Muscle layer of duodenum (tissue), 2 donors: Measurements from ENCODE around the gene RFX7.

Experiments
- H3K27ac ChIP-seq: one replicate; pipeline ENCODE4 v1.7.0; 2013; ENCODE audit warnings: mild to moderate bottlenecking, low read length
- H3K27me3 ChIP-seq: one replicate; pipeline ENCODE4 v1.7.0; 2013; ENCODE audit warnings: low read depth, mild to moderate bottlenecking, control low read depth, low read length
- H3K36me3 ChIP-seq, 2 donors: one replicate each; pipeline ENCODE4 v1.7.0; 2013; ENCODE audit warnings: low read length in 2 of 2, control low read depth in 1 of 2, mild to moderate bottlenecking in 1 of 2; ENCODE audit not compliant: insufficient read depth in 2 of 2, control insufficient read depth in 1 of 2
- H3K4me1 ChIP-seq, 2 donors: one replicate each; pipeline ENCODE4 v1.7.0; 2013; ENCODE audit warnings: low read length in 2 of 2, mild to moderate bottlenecking in 2 of 2, control low read depth in 1 of 2, moderate library complexity in 1 of 2; ENCODE audit not compliant: insufficient read depth in 2 of 2, control insufficient read depth in 1 of 2
- H3K4me3 ChIP-seq, 2 donors: one replicate each; pipeline ENCODE4 v1.7.0; 2013; ENCODE audit warnings: low read length in 2 of 2, low read depth in 1 of 2, mild to moderate bottlenecking in 1 of 2
- H3K9me3 ChIP-seq, 2 donors: one replicate each; pipeline ENCODE4 v1.7.0; 2013; ENCODE audit warnings: low read length in 2 of 2, control low read depth in 1 of 2, mild to moderate bottlenecking in 1 of 2; ENCODE audit not compliant: control insufficient read depth in 1 of 2
- donor health status: healthy.

The RFX7 gene

DNA sequence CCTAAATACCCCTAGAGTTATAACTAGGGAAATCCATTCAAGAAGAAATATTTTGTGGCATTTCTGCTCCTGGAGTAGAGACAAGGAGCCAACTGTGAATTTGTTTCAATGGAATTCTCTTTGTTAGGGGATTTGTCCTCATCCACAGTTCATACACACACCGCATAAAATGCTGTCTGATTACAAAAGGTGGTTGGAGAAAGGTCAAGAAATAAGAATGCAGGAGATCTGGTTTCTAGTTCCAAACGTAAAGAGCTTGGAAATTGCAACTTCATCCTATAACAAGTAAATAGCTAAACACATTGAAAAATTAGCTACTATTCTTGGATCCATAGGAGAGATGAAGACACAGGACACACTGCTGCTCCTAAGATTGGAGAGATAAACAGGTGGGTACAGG, 184.0 kb downstream of the RFX7 start:
- Histone ChIP-seq H3K36me3 (no peaks in the 10 kb centered on the region), H3K27ac (no peak overlapping the region), H3K27me3 (no peaks in the 10 kb centered on the region), H3K4me3 (no peak overlapping the region), H3K4me1 (no peaks in the 10 kb centered on the region), H3K9me3 (no peaks in the 10 kb centered on the region)

- no peaks in the 10 kb centered on the region for H3K4me1 ChIP-seq
- no peaks in the 10 kb centered on the region for H3K36me3 ChIP-seq
- H3K27ac ChIP-seq, result no peak overlapping the region
- no peaks in the 10 kb centered on the region for H3K9me3 ChIP-seq
- H3K4me3 ChIP-seq, result no peak overlapping the region
- no peaks in the 10 kb centered on the region for H3K27me3 ChIP-seq
These were observed 184.7 kb downstream of the RFX7 start for GRCh38 chr15:56058986-56059385.

DNA sequence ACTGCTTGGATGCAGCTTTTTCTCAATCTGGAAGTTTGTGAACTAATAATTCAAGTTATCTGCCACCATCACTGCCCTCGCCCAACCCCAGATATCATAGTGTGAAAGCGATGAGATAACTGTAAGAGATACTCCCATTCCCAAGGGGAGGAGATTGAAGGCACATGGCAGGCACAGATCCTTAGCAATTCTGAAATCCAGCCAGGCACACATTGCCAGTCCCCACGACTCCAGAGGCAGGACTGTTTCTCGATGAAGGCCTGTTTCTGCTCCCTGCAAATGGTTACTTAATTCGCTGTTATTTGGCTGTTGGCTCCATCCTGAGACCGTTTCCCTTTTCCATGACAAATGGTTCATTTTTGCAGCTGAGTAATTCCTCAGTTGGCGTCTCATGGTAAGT, 187.1 kb downstream of the RFX7 start:
- Histone ChIP-seq H3K9me3 (no peaks in the 10 kb centered on the region), H3K27ac (no peak overlapping the region), H3K27me3 (no peaks in the 10 kb centered on the region), H3K36me3 (no peaks in the 10 kb centered on the region), H3K4me1 (no peaks in the 10 kb centered on the region), H3K4me3 (no peak overlapping the region)

GRCh38 chr15:56053046-56053400, 190.7 kb downstream of the RFX7 start:
- no peak overlapping the region for H3K4me3 ChIP-seq
- no peaks in the 10 kb centered on the region for H3K4me1 ChIP-seq
- H3K27me3 ChIP-seq, result no peaks in the 10 kb centered on the region
- no peaks in the 10 kb centered on the region for H3K36me3 ChIP-seq
- H3K27ac ChIP-seq, result no peak overlapping the region
- no peaks in the 10 kb centered on the region for H3K9me3 ChIP-seq

DNA sequence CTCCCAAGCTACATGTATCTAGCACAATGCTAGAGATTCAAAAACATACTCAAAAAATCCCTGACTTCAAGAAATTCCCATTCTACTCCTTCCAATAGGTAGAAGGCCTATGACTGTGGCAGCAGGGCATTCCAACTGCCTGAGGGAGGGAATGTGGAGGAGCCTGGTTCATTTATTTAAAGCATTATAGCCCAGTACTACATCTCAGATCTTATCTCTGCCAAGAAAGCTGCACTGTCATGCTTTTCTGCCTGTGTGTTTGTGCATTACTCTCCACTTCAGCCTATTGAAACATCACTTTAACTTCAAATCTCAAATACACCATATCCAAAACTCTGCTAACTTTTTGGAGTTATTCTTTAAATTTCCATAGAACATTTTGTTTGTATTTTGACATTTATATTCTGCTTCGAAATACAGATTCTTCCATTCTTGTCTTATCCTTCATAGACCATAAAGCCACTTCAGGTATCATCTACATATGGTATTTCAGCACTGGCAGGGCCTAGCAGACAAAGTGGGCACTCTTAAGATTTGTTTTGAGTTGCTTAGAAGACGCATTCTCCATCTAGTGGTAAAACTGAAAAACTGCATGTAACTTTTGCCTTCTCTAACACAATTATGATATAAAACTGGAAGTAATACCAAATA, 191.2 kb downstream of the RFX7 start:
- H3K9me3 ChIP-seq, result no peaks in the 10 kb centered on the region
- H3K4me3 ChIP-seq, result no peak overlapping the region
- no peak overlapping the region for H3K27ac ChIP-seq
- no peaks in the 10 kb centered on the region for H3K36me3 ChIP-seq
- no peaks in the 10 kb centered on the region for H3K27me3 ChIP-seq
- no peaks in the 10 kb centered on the region for H3K4me1 ChIP-seq

GRCh38 chr15:56051676-56052075, 192.0 kb downstream of the RFX7 start:
- Histone ChIP-seq H3K36me3 (no peaks in the 10 kb centered on the region), H3K27me3 (no peaks in the 10 kb centered on the region), H3K9me3 (no peaks in the 10 kb centered on the region), H3K27ac (no peak overlapping the region), H3K4me1 (no peaks in the 10 kb centered on the region), H3K4me3 (no peak overlapping the region)

DNA sequence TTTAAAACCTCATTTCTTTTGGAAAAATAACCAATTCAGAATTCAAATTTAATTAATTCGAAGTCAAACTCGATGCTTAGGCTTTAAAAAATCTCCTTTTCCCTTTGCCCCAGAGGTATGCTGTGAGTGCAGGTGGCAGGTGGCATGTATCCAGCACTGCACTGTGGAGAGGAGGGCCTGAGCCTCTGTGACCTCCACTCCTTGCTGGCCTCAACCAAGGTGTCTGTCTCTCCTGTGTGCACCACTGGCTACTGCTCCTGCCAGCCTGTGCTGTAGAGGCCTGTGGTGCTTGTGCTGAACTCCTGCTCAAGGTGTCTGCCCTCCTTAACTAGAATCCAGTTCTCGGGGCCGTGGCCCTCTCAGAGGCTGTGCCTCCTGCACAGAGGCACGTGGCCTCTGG, 194.1 kb downstream of the RFX7 start:
- Histone ChIP-seq H3K4me1 (no peaks in the 10 kb centered on the region), H3K27me3 (no peaks in the 10 kb centered on the region), H3K4me3 (no peak overlapping the region), H3K9me3 (no peaks in the 10 kb centered on the region), H3K27ac (no peak overlapping the region), H3K36me3 (no peaks in the 10 kb centered on the region)

- H3K4me1 ChIP-seq, result no peaks in the 10 kb centered on the region
- H3K4me3 ChIP-seq, result no peak overlapping the region
- no peaks in the 10 kb centered on the region for H3K9me3 ChIP-seq
- no peak overlapping the region for H3K27ac ChIP-seq
- no peaks in the 10 kb centered on the region for H3K36me3 ChIP-seq
- H3K27me3 ChIP-seq, result no peaks in the 10 kb centered on the region
These were observed 196.3 kb downstream of the RFX7 start for GRCh38 chr15:56047354-56047753.

DNA sequence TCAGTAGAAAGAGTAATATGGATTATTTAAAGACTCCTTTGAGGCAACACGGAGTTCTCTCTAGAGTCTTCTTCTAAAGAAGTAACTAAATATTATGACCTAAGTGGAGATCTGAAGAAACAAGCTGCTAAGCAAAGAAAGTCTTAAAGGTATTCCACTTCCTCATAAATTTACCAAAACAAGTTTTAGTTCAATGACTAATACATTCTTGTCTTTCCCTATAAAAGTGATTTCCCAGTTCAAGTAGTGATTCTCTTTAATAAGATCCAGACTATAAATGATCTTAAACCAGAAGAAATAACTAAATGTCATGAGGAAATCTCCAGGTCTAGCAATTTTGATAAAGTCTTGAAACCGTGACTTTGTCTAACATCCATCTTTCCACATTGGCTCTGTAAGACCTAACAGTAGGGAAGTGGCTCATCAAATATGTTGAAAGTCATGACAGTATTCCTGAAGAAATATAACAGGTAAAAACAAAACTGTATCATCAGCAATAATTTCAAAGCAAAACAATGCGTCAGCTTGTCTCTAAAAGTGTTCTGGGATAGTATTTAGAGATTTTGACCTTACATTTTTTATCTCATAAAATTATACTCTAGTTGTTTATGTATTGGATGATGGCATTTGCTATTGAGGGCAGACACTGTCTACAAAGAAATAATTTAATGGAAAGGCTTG, 198.5 kb downstream of the RFX7 start:
- Histone ChIP-seq H3K4me1 (no peaks in the 10 kb centered on the region), H3K27ac (no peak overlapping the region), H3K4me3 (no peak overlapping the region), H3K27me3 (no peaks in the 10 kb centered on the region), H3K36me3 (no peaks in the 10 kb centered on the region), H3K9me3 (no peaks in the 10 kb centered on the region)

DNA sequence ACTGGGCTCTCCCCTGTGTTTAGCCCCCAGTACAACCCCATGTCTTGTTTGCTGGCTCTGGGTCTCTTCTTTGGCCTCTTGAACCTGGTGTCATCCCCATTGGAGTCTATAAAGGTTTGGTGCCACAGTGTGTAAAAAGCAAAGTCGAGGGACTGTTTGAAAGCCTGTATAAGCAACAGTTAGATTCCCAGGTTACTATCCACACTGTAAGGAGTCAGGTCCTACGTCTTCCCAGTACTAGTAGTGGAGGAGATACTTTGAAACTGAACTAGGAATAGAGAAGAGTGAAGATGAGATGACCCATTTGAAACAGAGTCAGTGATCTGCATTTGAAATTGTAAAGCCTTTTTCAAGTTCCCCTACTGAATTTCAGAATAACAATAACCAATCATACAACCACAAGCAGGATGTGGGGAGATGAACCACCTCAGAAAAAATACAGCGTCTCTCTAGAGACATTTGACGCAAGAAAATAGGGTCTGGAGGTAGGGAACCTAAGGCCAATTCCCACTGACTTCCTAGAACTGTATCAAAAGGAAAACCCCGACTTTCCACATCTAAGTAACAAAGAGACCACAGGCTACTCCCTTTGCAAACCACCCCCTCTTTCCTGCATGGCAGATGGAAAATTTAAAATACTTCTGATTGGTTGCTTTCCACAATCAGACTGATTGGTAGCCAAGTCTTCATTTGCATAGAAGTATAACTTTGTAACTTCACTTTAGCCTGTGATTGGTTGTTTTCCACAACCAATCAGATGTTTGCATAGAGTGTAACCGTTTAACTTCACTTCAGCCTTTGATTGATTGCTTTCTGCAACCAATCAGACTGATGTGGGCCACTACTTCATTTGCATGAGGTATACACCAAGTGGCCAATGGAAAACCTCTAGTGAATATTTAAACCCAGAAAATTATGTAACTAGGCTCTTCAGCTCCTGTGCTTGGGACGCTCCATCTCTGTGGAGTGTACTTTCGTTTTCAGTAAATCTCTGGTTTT, 200.4 kb downstream of the RFX7 start:
- Histone ChIP-seq H3K9me3 (no peaks in the 10 kb centered on the region), H3K27ac (no peak overlapping the region), H3K4me3 (no peak overlapping the region), H3K36me3 (no peaks in the 10 kb centered on the region), H3K4me1 (no peaks in the 10 kb centered on the region), H3K27me3 (no peaks in the 10 kb centered on the region)

DNA sequence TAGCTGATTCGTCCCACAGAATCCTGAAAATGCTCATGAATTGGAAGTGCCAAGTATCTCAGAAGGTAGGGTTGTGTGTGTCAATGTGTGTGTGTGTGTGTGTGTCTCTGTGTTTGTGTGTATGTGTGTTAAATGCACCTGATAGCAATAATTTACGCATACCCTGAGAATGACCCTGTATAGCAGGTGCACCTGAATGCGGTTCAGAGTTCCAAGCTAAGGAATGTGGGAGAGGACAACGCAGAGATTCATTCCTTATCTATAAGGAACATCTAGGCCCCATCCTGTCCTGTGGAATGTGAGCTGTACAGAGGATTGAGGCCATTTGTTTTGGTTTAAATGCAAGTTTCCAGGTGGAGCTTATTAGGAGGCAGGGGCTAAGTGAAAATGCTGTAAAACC, 201.2 kb downstream of the RFX7 start:
- Histone ChIP-seq H3K27me3 (no peaks in the 10 kb centered on the region), H3K9me3 (no peaks in the 10 kb centered on the region), H3K27ac (no peak overlapping the region), H3K4me1 (no peaks in the 10 kb centered on the region), H3K4me3 (no peak overlapping the region), H3K36me3 (no peaks in the 10 kb centered on the region)
